Measurements from ENCODE around the gene MACROD1.

MACROD1 gene

GRCh38 chr11:64146036-64146955 lies 19.6 kb downstream of the MACROD1 start:
- no peak overlapping the region for H3K4me3 ChIP-seq (ENCODE audit: low read depth, low read length)
- DNase-seq (ENCODE audit: low read depth): peak; percentile 78
- peak; percentile 89 for TF ChIP-seq CTCF (IDR thresholded peaks at IDR 0.05; ENCODE audit: low read depth, low read length)
- TF ChIP-seq POLR2A (IDR thresholded peaks at IDR 0.05; ENCODE audit: extremely low read depth, insufficient read length): no peak
- no peak for TF ChIP-seq MYC (IDR thresholded peaks at IDR 0.05; ENCODE audit: low read depth, low read length)

- TF ChIP-seq CTCF (IDR thresholded peaks at IDR 0.05; ENCODE audit: low read depth, low read length) (no peak), MYC (IDR thresholded peaks at IDR 0.05; ENCODE audit: low read depth, low read length) (no peak), POLR2A (IDR thresholded peaks at IDR 0.05; ENCODE audit: extremely low read depth, insufficient read length) (no peak), MAX (IDR thresholded peaks at IDR 0.05; ENCODE audit: low read depth, low read length) (no peak)
- no peak for DNase-seq (ENCODE audit: low read depth)
- H3K4me3 ChIP-seq (ENCODE audit: low read depth, low read length): no peak overlapping the region
Measured at GRCh38 chr11:64144587-64145472, 21.1 kb downstream of the MACROD1 start.

- no peak overlapping the region for H3K4me3 ChIP-seq (ENCODE audit: low read depth, low read length)
- no peak for DNase-seq (ENCODE audit: low read depth)
- TF ChIP-seq MAX (IDR thresholded peaks at IDR 0.05; ENCODE audit: low read depth, low read length) (no peak), POLR2A (IDR thresholded peaks at IDR 0.05; ENCODE audit: extremely low read depth, insufficient read length) (no peak), CTCF (IDR thresholded peaks at IDR 0.05; ENCODE audit: low read depth, low read length) (no peak), MYC (IDR thresholded peaks at IDR 0.05; ENCODE audit: low read depth, low read length) (no peak)
Measured at GRCh38 chr11:64141081-64141783, 24.7 kb downstream of the MACROD1 start.

GRCh38 chr11:64140082-64140481 lies 25.8 kb downstream of the MACROD1 start:
- no peak for DNase-seq (ENCODE audit: low read depth)
- no peak overlapping the region for H3K4me3 ChIP-seq (ENCODE audit: low read depth, low read length)
- TF ChIP-seq MAX (IDR thresholded peaks at IDR 0.05; ENCODE audit: low read depth, low read length) (no peak), MYC (IDR thresholded peaks at IDR 0.05; ENCODE audit: low read depth, low read length) (no peak), POLR2A (IDR thresholded peaks at IDR 0.05; ENCODE audit: extremely low read depth, insufficient read length) (no peak)

GRCh38 chr11:64139049-64139448 lies 26.9 kb downstream of the MACROD1 start:
- no peak for DNase-seq (ENCODE audit: low read depth)
- no peak overlapping the region for H3K4me3 ChIP-seq (ENCODE audit: low read depth, low read length)
- TF ChIP-seq MAX (IDR thresholded peaks at IDR 0.05; ENCODE audit: low read depth, low read length) (no peak), CTCF (IDR thresholded peaks at IDR 0.05; ENCODE audit: low read depth, low read length) (no peak), POLR2A (IDR thresholded peaks at IDR 0.05; ENCODE audit: extremely low read depth, insufficient read length) (no peak), MYC (IDR thresholded peaks at IDR 0.05; ENCODE audit: low read depth, low read length) (no peak)
